NCI-H69 (cell line): ENCODE data around the gene MIPEP.

Experiments used
- DNase-seq: peaks from one replicate; lab custom pipeline; 2025; lab: John Stamatoyannopoulos, UW

MIPEP gene

GRCh38 chr13:23852351-23852750 lies 36.8 kb downstream of the MIPEP start:
- no peak for DNase-seq

GRCh38 chr13:23851106-23851505 lies 38.1 kb downstream of the MIPEP start:
- DNase-seq: no peak

GRCh38 chr13:23850134-23850533 lies 39.1 kb downstream of the MIPEP start:
- DNase-seq: no peak

GRCh38 chr13:23849670-23850069 lies 39.5 kb downstream of the MIPEP start:
- DNase-seq: no peak

- no peak for DNase-seq
Observed at GRCh38 chr13:23848646-23849141, 40.5 kb downstream of the MIPEP start.

- no peak for DNase-seq
Observed at GRCh38 chr13:23848019-23848418, 41.2 kb downstream of the MIPEP start.

GRCh38 chr13:23847497-23847896 lies 41.7 kb downstream of the MIPEP start:
- no peak for DNase-seq

GRCh38 chr13:23845105-23845725 lies 44.0 kb downstream of the MIPEP start:
- DNase-seq: no peak

GRCh38 chr13:23844132-23844531 lies 45.1 kb downstream of the MIPEP start:
- no peak for DNase-seq

GRCh38 chr13:23843436-23843835 lies 45.8 kb downstream of the MIPEP start:
- no peak for DNase-seq

- DNase-seq: peak; percentile 61
Observed at GRCh38 chr13:23842406-23842805, 46.8 kb downstream of the MIPEP start.

- DNase-seq: no peak
Observed at GRCh38 chr13:23833733-23834611, 55.2 kb downstream of the MIPEP start.

GRCh38 chr13:23828866-23829265 lies 60.3 kb downstream of the MIPEP start:
- DNase-seq: no peak

- DNase-seq: no peak
Observed at GRCh38 chr13:23828086-23828485, 61.1 kb downstream of the MIPEP start.

GRCh38 chr13:23825179-23825578 lies 64.0 kb downstream of the MIPEP start:
- DNase-seq: no peak

GRCh38 chr13:23824371-23824770 lies 64.8 kb downstream of the MIPEP start:
- DNase-seq: no peak

- DNase-seq: no peak
Observed at GRCh38 chr13:23822252-23822824, 66.9 kb downstream of the MIPEP start.

- no peak for DNase-seq
Observed at GRCh38 chr13:23820530-23820929, 68.7 kb downstream of the MIPEP start.

GRCh38 chr13:23817830-23818229 lies 71.4 kb downstream of the MIPEP start:
- no peak for DNase-seq

GRCh38 chr13:23817136-23817535 lies 72.1 kb downstream of the MIPEP start:
- DNase-seq: no peak

GRCh38 chr13:23813635-23814034 lies 75.6 kb downstream of the MIPEP start:
- DNase-seq: no peak

- no peak for DNase-seq
Observed at GRCh38 chr13:23811366-23812062, 77.7 kb downstream of the MIPEP start.
